NCI-H2081 treated with DMSO at 0.1 percent for 48 hours (cell line): ENCODE results near the gene ZNF761.
"Not testable (repeated sequence)": the region's sequence is repeated elsewhere in the genome, so short reads cannot be mapped to it uniquely, and the experiment has no call there.

ENCODE experiments used
- DNase-seq: peaks from one replicate; lab custom pipeline; 2025; lab: John Stamatoyannopoulos, UW

Gene ZNF761

GRCh38 chr19:53460131-53460721 is 28.4 kb downstream of the ZNF761 start:
- not testable (repeated sequence) for DNase-seq

GRCh38 chr19:53461866-53462265 is 30.1 kb downstream of the ZNF761 start:
- DNase-seq: no peak

GRCh38 chr19:53462861-53463260 is 31.1 kb downstream of the ZNF761 start:
- DNase-seq: no peak

GRCh38 chr19:53463263-53463662 is 31.5 kb downstream of the ZNF761 start:
- no peak for DNase-seq

- no peak for DNase-seq
Measured at GRCh38 chr19:53466726-53467484, 35.1 kb downstream of the ZNF761 start.

- DNase-seq: no peak
Measured at GRCh38 chr19:53467485-53468262, 35.9 kb downstream of the ZNF761 start, which contains the start of gene ZNF813. ZNF813 (plus strand) TSS chr19:53467733; CDS start chr19:53483823, 16,090 bp downstream.

- not testable (repeated sequence) for DNase-seq
Measured at GRCh38 chr19:53468628-53469027, 36.8 kb downstream of the ZNF761 start.

- DNase-seq: no peak
Measured at GRCh38 chr19:53471916-53472315, 40.1 kb downstream of the ZNF761 start.

- DNase-seq: not testable (repeated sequence)
Measured at GRCh38 chr19:53474832-53475231, 43.0 kb downstream of the ZNF761 start.

- DNase-seq: not testable (repeated sequence)
Measured at GRCh38 chr19:53475470-53475869, 43.7 kb downstream of the ZNF761 start.

GRCh38 chr19:53483751-53484150 is 52.0 kb downstream of the ZNF761 start:
- not testable (repeated sequence) for DNase-seq

GRCh38 chr19:53485046-53486004 is 53.5 kb downstream of the ZNF761 start:
- no peak for DNase-seq

- DNase-seq: no peak
Measured at GRCh38 chr19:53492153-53492552, 60.4 kb downstream of the ZNF761 start.

- not testable (repeated sequence) for DNase-seq
Measured at GRCh38 chr19:53497311-53498023, 65.7 kb downstream of the ZNF761 start.

- not testable (repeated sequence) for DNase-seq
Measured at GRCh38 chr19:53498024-53498395, 66.2 kb downstream of the ZNF761 start.

- not testable (repeated sequence) for DNase-seq
Measured at GRCh38 chr19:53503151-53503550, 71.4 kb downstream of the ZNF761 start.

- DNase-seq: not testable (repeated sequence)
Measured at GRCh38 chr19:53503671-53504364, 72.0 kb downstream of the ZNF761 start.

GRCh38 chr19:53504365-53504703 is 72.5 kb downstream of the ZNF761 start:
- not testable (repeated sequence) for DNase-seq

- DNase-seq: no peak
Measured at GRCh38 chr19:53504885-53505284, 73.1 kb downstream of the ZNF761 start.

GRCh38 chr19:53506728-53507127 is 74.9 kb downstream of the ZNF761 start:
- no peak for DNase-seq
